Neuronal stem cell (in vitro differentiated cells): Measurements from ENCODE around the gene ZFYVE16.
"Not testable (repeated sequence)": the region's sequence is repeated elsewhere in the genome, so short reads cannot be mapped to it uniquely, and the experiment has no call there.

Experiments
- DNase-seq: peaks from one replicate; pipeline ENCODE4 v3.0.0-alpha.2; 2013; ENCODE audit warnings: low spot score
- H2AFZ ChIP-seq: one replicate; pipeline ENCODE4 v1.6.1; 2013; ENCODE audit warnings: mild to moderate bottlenecking, low read length, inconsistent platforms
- H2AK5ac ChIP-seq: 2 replicates; pipeline ENCODE4 v1.6.1; 2013; ENCODE audit warnings: low read depth, mild to moderate bottlenecking, inconsistent platforms, low read length, moderate library complexity, mixed read lengths
- H2BK120ac ChIP-seq: 2 replicates; pipeline ENCODE4 v1.6.1; 2013; ENCODE audit warnings: low read depth, mild to moderate bottlenecking, inconsistent platforms, low read length, moderate library complexity, mixed read lengths
- H2BK12ac ChIP-seq: one replicate; pipeline ENCODE4 v1.6.1; 2013; ENCODE audit warnings: low read length, inconsistent platforms
- H2BK15ac ChIP-seq: 2 replicates; pipeline ENCODE4 v1.6.1; 2013; ENCODE audit warnings: mild to moderate bottlenecking, low read length, inconsistent platforms, mixed read lengths
- H2BK5ac ChIP-seq: one replicate; pipeline ENCODE4 v1.6.1; 2013; ENCODE audit warnings: inconsistent platforms, mild to moderate bottlenecking, low read length, moderate library complexity
- H3K14ac ChIP-seq: one replicate; pipeline ENCODE4 v1.6.1; 2013; ENCODE audit warnings: low read length, inconsistent platforms
- H3K18ac ChIP-seq: 2 replicates; pipeline ENCODE4 v1.6.1; 2013; ENCODE audit warnings: low read length, inconsistent platforms
- H3K23ac ChIP-seq: 2 replicates; pipeline ENCODE4 v1.6.1; 2013; ENCODE audit warnings: low read depth, mild to moderate bottlenecking, mixed read lengths, low read length, inconsistent platforms; ENCODE audit not compliant: poor library complexity
- H3K27ac ChIP-seq: replicated peaks from 3 replicates; pipeline ENCODE4 v1.5.1; 2013; ENCODE audit warnings: low read length, inconsistent platforms
- H3K27me3 ChIP-seq, 3 experiments: 2 replicates each; pipeline ENCODE4 v1.6.1; 2013; ENCODE audit warnings: low read length in 3 of 3, mild to moderate bottlenecking in 2 of 3, inconsistent platforms in 1 of 3, low read depth in 1 of 3, mixed read lengths in 1 of 3, moderate library complexity in 1 of 3; ENCODE audit not compliant: control insufficient read depth in 3 of 3, insufficient read depth in 3 of 3
- H3K36me3 ChIP-seq, 2 donors: replicated peaks in 1 of 2; 2 replicates each; pipeline ENCODE4 v1.6.1; 2013; ENCODE audit warnings: low read length in 2 of 2; ENCODE audit not compliant: control insufficient read depth in 2 of 2, insufficient read depth in 2 of 2
- H3K4ac ChIP-seq: 2 replicates; pipeline ENCODE4 v1.6.1; 2013; ENCODE audit warnings: inconsistent platforms, mild to moderate bottlenecking, low read length, moderate library complexity
- H3K4me1 ChIP-seq, 2 donors: 1 replicate in 1 of 2; 2 replicates in 1 of 2; pipeline ENCODE4 v1.6.1; 2013; ENCODE audit warnings: low read length in 2 of 2, low read depth in 1 of 2; ENCODE audit not compliant: control insufficient read depth in 2 of 2, insufficient read depth in 1 of 2
- H3K4me2 ChIP-seq: one replicate; pipeline ENCODE4 v1.6.1; 2013; ENCODE audit warnings: mild to moderate bottlenecking, low read length, inconsistent platforms; ENCODE audit not compliant: insufficient read depth, poor library complexity, severe bottlenecking
- H3K4me3 ChIP-seq, 2 donors: 2 replicates each; pipeline ENCODE4 v1.5.1; 2013; ENCODE audit warnings: low read length in 2 of 2, mild to moderate bottlenecking in 2 of 2, inconsistent platforms in 1 of 2, moderate library complexity in 1 of 2
- H3K79me1 ChIP-seq: one replicate; pipeline ENCODE4 v1.6.1; 2013; ENCODE audit warnings: low read depth, mild to moderate bottlenecking, inconsistent platforms, low read length, moderate library complexity
- H3K9ac ChIP-seq: one replicate; pipeline ENCODE4 v1.6.1; 2013; ENCODE audit warnings: mild to moderate bottlenecking, low read depth, low read length, inconsistent platforms; ENCODE audit not compliant: poor library complexity
- H3K9me3 ChIP-seq, 2 donors: replicated peaks in 1 of 2; 2 replicates each; pipeline versions ENCODE3 to v1.6.1; 2013; ENCODE audit warnings: low read length in 2 of 2, mild to moderate bottlenecking in 2 of 2, inconsistent platforms in 1 of 2, low read depth in 1 of 2, mixed read lengths in 1 of 2, moderate library complexity in 1 of 2; ENCODE audit not compliant: control insufficient read depth in 2 of 2, insufficient read depth in 1 of 2
- H4K8ac ChIP-seq: one replicate; pipeline ENCODE4 v1.6.1; 2013; ENCODE audit warnings: low read depth, mild to moderate bottlenecking, inconsistent platforms, low read length, moderate library complexity
- H4K91ac ChIP-seq: one replicate; pipeline ENCODE4 v1.6.1; 2013; ENCODE audit warnings: low read length, low read depth, mild to moderate bottlenecking, inconsistent platforms; ENCODE audit not compliant: poor library complexity
- WGBS, 2 donors: extraction: QIAGEN DNeasy Blood & Tissue Kit; methylation state at CpG; one replicate each; pipeline ENCODE4 v1.1.7; 2013; ENCODE audit warnings: missing lambda C conversion rate in 2 of 2, mixed read lengths in 1 of 2; ENCODE audit not compliant: insufficient read length in 2 of 2, insufficient replicate concordance in 1 of 2; ENCODE audit errors: extremely low coverage in 2 of 2; 5-methylcytosine and 5-hydroxymethylcytosine counted together

ZFYVE16 gene

DNA sequence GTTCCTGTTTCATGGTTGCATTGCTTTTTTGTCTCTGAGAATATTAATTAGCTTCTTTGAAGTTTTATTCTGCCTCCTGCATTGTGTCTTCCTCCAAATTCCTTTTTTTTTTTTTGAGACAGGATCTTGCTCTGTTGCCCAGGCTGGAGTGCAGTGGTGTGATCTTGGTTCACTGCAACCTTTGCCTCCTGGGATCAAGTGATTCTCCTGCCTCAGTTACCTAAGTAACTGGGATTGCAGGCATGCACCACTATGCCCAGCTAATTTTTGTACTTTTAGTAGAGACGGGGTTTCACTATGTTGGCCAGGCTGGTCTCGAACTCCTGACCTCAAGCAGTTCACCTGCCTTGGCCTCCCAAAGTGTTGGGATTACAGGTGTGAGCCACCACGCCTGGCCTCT lies 16.5 kb downstream of the ZFYVE16 start:
- not testable (repeated sequence) for H3K4me3 ChIP-seq, H3K9ac ChIP-seq, DNase-seq, H2BK5ac ChIP-seq, H4K8ac ChIP-seq, H3K4ac ChIP-seq, H2BK15ac ChIP-seq, H3K79me1 ChIP-seq, H3K27me3 ChIP-seq, H4K91ac ChIP-seq, H2AK5ac ChIP-seq, H3K18ac ChIP-seq, H2AFZ ChIP-seq, H3K14ac ChIP-seq, H3K4me2 ChIP-seq, H2BK12ac ChIP-seq, H3K4me1 ChIP-seq, H2BK120ac ChIP-seq, H3K27ac ChIP-seq, H3K23ac ChIP-seq
- Histone ChIP-seq H3K36me3 (peaks cover 2 to 11% of the 10 kb centered on the region in 2 donors), H3K9me3 (peaks cover 3 to 32% of the 10 kb centered on the region in 2 donors)
- whole genome bisulfite sequencing, 2 donors: no CpG with 5 or more reads among the region's 3 CpGs

DNA sequence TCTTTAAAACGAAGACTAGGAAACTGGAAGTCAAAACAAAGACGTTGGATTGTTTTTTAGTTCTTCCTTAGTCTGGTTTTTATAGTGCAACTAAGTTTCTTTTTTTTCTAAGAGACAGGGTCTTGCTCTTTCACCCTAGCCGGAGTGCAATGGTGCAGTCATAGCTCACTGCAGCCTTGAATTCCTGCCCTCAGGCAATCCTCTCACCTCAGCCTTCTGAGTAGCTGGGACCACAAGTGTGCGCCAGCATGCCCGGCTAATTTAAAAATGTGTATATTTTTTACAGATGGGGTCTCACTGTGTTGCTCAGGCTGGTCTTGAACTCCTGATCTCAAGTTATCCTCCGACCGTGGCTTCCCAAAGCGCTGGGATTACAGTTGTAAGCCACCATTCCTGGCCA lies 27.6 kb downstream of the ZFYVE16 start:
- H2AFZ ChIP-seq: no peak overlapping the region
- no peaks in the 10 kb centered on the region for H3K79me1 ChIP-seq
- no peak overlapping the region for H3K9ac ChIP-seq
- DNase-seq: no peak
- H4K8ac ChIP-seq: no peak overlapping the region
- no peak overlapping the region for H3K4ac ChIP-seq
- H3K18ac ChIP-seq: no peak overlapping the region
- no CpG with 5 or more reads among the region's 8 CpGs for WGBS, 2 donors
- H3K27me3 ChIP-seq: no peaks in the 10 kb centered on the region
- H2BK120ac ChIP-seq: no peak overlapping the region
- no peak overlapping the region for H2BK12ac ChIP-seq
- no peak overlapping the region for H2BK15ac ChIP-seq
- H3K27ac ChIP-seq: no peak overlapping the region
- H2BK5ac ChIP-seq: no peak overlapping the region
- H3K4me2 ChIP-seq: no peak overlapping the region
- no peak overlapping the region for H2AK5ac ChIP-seq
- no peaks in the 10 kb centered on the region for H3K4me1 ChIP-seq
- no peak overlapping the region for H4K91ac ChIP-seq
- no peak overlapping the region for H3K4me3 ChIP-seq
- peaks cover 8 to 62% of the 10 kb centered on the region in 2 donors for H3K36me3 ChIP-seq
- H3K23ac ChIP-seq: no peak overlapping the region
- no peaks in the 10 kb centered on the region for H3K9me3 ChIP-seq
- no peak overlapping the region for H3K14ac ChIP-seq

DNA sequence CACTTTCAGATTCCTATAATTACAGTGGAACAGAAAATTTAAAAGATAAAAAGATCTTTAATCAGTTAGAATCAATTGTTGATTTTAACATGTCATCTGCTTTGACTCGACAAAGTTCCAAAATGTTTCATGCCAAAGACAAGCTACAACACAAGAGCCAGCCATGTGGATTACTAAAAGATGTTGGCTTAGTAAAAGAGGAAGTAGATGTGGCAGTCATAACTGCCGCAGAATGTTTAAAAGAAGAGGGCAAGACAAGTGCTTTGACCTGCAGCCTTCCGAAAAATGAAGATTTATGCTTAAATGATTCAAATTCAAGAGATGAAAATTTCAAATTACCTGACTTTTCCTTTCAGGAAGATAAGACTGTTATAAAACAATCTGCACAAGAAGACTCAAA lies 29.5 kb downstream of the ZFYVE16 start:
- H3K36me3 ChIP-seq: peaks cover 8 to 80% of the 10 kb centered on the region in 2 donors
- no peak for DNase-seq
- no peaks in the 10 kb centered on the region for H3K4me1 ChIP-seq
- no peak overlapping the region for H3K4me3 ChIP-seq
- no peak overlapping the region for H4K8ac ChIP-seq
- no peaks in the 10 kb centered on the region for H3K9me3 ChIP-seq
- H3K9ac ChIP-seq: no peak overlapping the region
- H2BK120ac ChIP-seq: no peak overlapping the region
- no peak overlapping the region for H2BK12ac ChIP-seq
- no peak overlapping the region for H2BK15ac ChIP-seq
- no peak overlapping the region for H3K4ac ChIP-seq
- no peak overlapping the region for H3K4me2 ChIP-seq
- no peak overlapping the region for H2BK5ac ChIP-seq
- WGBS, 2 donors: no CpG with 5 or more reads among the region's 3 CpGs
- no peak overlapping the region for H3K23ac ChIP-seq
- no peak overlapping the region for H2AFZ ChIP-seq
- H3K27me3 ChIP-seq: no peaks in the 10 kb centered on the region
- no peak overlapping the region for H3K14ac ChIP-seq
- no peak overlapping the region for H4K91ac ChIP-seq
- H3K79me1 ChIP-seq: no peaks in the 10 kb centered on the region
- H3K18ac ChIP-seq: no peak overlapping the region
- H2AK5ac ChIP-seq: no peak overlapping the region
- H3K27ac ChIP-seq: no peak overlapping the region

DNA sequence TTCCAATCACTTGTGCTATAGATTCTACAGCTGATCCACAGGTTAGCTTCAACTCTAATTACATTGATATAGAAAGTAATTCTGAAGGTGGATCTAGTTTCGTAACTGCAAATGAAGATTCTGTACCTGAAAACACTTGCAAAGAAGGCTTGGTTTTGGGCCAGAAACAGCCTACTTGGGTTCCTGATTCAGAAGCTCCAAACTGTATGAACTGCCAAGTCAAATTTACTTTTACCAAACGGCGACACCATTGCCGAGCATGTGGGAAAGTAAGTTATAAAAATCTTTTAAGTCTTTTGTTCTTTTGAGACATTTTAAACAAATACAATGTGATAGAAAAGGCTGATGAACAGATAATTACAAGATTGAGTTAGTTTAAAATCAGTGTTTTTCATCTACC lies 30.9 kb downstream of the ZFYVE16 start:
- Histone ChIP-seq H3K4me1 (no peaks in the 10 kb centered on the region), H2AK5ac (no peak overlapping the region), H2BK5ac (no peak overlapping the region), H4K8ac (no peak overlapping the region), H3K36me3 (peaks cover 12 to 94% of the 10 kb centered on the region in 2 donors), H3K27ac (no peak overlapping the region), H2AFZ (no peak overlapping the region), H3K23ac (no peak overlapping the region), H3K79me1 (no peaks in the 10 kb centered on the region), H2BK12ac (no peak overlapping the region), H2BK120ac (no peak overlapping the region), H3K14ac (no peak overlapping the region), H2BK15ac (no peak overlapping the region), H3K4me3 (no peak overlapping the region), H3K27me3 (no peaks in the 10 kb centered on the region), H3K4ac (no peak overlapping the region), H3K9me3 (no peaks in the 10 kb centered on the region), H3K18ac (no peak overlapping the region), H4K91ac (no peak overlapping the region), H3K4me2 (no peak overlapping the region), H3K9ac (no peak overlapping the region)
- no CpG with 5 or more reads among the region's 4 CpGs for WGBS, 2 donors
- no peak for DNase-seq
